Loucy (cell line): Measurements from ENCODE around the gene TOR1AIP2.

Experiments
- EZH2phosphoT487 ChIP-seq: fragments of 200-600 bp; IDR thresholded peaks from 2 replicates; pipeline ENCODE4 v1.6.1; 2018; ENCODE audit warnings: antibody characterized with exemption, mild to moderate bottlenecking, moderate library complexity, borderline replicate concordance
- TF ChIP-seq, protein P1 (sequence below): fragments of 200-600 bp; sonication (generic); conservative IDR thresholded peaks from 2 replicates; pipeline ENCODE4 v1.5.1; 2014; ENCODE audit warnings: mild to moderate bottlenecking, antibody characterized with exemption, low read length

- TF ChIP-seq, protein P1, sequence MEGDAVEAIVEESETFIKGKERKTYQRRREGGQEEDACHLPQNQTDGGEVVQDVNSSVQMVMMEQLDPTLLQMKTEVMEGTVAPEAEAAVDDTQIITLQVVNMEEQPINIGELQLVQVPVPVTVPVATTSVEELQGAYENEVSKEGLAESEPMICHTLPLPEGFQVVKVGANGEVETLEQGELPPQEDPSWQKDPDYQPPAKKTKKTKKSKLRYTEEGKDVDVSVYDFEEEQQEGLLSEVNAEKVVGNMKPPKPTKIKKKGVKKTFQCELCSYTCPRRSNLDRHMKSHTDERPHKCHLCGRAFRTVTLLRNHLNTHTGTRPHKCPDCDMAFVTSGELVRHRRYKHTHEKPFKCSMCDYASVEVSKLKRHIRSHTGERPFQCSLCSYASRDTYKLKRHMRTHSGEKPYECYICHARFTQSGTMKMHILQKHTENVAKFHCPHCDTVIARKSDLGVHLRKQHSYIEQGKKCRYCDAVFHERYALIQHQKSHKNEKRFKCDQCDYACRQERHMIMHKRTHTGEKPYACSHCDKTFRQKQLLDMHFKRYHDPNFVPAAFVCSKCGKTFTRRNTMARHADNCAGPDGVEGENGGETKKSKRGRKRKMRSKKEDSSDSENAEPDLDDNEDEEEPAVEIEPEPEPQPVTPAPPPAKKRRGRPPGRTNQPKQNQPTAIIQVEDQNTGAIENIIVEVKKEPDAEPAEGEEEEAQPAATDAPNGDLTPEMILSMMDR: no peak
- TF ChIP-seq EZH2phosphoT487: no peak
Observed at GRCh38 chr1:179817789-179818188, 59.8 kb downstream of the TOR1AIP2 start.
